Osteoblast (primary cell): Measurements from ENCODE around the gene DTNBP1. TPM values are rescaled to one million over a fixed set of nuclear protein-coding genes. Genes with fewer than 3 reads are reported as not detected.
A peak's percentile ranks its signal among the peaks of the same experiment; 100 is the strongest.

ENCODE experiments used
- DNase-seq: peaks from one replicate; pipeline ENCODE4 v3.0.0; 2011; ENCODE audit warnings: low spot score, mixed read lengths; ENCODE audit not compliant: insufficient read length; ENCODE audit errors: missing footprints
- H2AFZ ChIP-seq: 2 replicates; pipeline ENCODE4 v1.6.0; 2011; ENCODE audit warnings: mild to moderate bottlenecking, low read length
- H3K27ac ChIP-seq: 2 replicates; pipeline ENCODE4 v1.5.1; 2011; ENCODE audit warnings: mild to moderate bottlenecking, low read depth, low read length, moderate library complexity
- H3K27me3 ChIP-seq: 2 replicates; pipeline ENCODE4 v1.6.0; 2012; ENCODE audit warnings: mild to moderate bottlenecking, control low read depth, inconsistent platforms, low read length, moderate library complexity; ENCODE audit not compliant: insufficient read depth
- H3K36me3 ChIP-seq: 2 replicates; pipeline ENCODE4 v1.5.1; 2011; ENCODE audit warnings: mild to moderate bottlenecking, low read length, control low read depth, moderate library complexity; ENCODE audit not compliant: insufficient read depth
- H3K4me1 ChIP-seq: 2 replicates; pipeline ENCODE4 v1.5.1; 2011; ENCODE audit warnings: mild to moderate bottlenecking, low read length, control low read depth, moderate library complexity; ENCODE audit not compliant: insufficient read depth
- H3K4me2 ChIP-seq: 2 replicates; pipeline ENCODE4 v1.6.0; 2011; ENCODE audit warnings: mild to moderate bottlenecking, low read length; ENCODE audit not compliant: insufficient read depth
- H3K4me3 ChIP-seq: fragments of 200-600 bp; sonication (generic); 3 replicates; pipeline ENCODE4 v1.5.1; 2012; ENCODE audit warnings: mild to moderate bottlenecking, low read length, inconsistent platforms; ENCODE audit not compliant: insufficient read depth
- H3K79me2 ChIP-seq: 2 replicates; pipeline ENCODE4 v1.6.0; 2012; ENCODE audit warnings: mild to moderate bottlenecking, low read length, control low read depth, inconsistent platforms; ENCODE audit not compliant: insufficient read depth
- H3K9me3 ChIP-seq: 2 replicates; pipeline ENCODE4 v1.5.1; 2011; ENCODE audit warnings: low read depth, low read length, control low read depth
- H4K20me1 ChIP-seq: 2 replicates; pipeline ENCODE4 v1.6.0; 2012; ENCODE audit warnings: mild to moderate bottlenecking, low read length, control low read depth; ENCODE audit not compliant: insufficient read depth
- total RNA-seq: library from RNA; depleted of rRNA; stranded (reverse); fragments of >200 nt; gene quantifications from 2 replicates; pipeline ENCODE4 v1.2.3, GENCODE V29; 2012
- TF ChIP-seq, protein P1 (sequence below): IDR thresholded peaks from 2 replicates; pipeline ENCODE4 v1.5.1; 2011; ENCODE audit warnings: mild to moderate bottlenecking, low read depth, low read length, moderate library complexity; ENCODE audit errors: extremely low read depth

Gene DTNBP1, protein sequence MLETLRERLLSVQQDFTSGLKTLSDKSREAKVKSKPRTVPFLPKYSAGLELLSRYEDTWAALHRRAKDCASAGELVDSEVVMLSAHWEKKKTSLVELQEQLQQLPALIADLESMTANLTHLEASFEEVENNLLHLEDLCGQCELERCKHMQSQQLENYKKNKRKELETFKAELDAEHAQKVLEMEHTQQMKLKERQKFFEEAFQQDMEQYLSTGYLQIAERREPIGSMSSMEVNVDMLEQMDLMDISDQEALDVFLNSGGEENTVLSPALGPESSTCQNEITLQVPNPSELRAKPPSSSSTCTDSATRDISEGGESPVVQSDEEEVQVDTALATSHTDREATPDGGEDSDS
- 5.8 and 9.1 TPM in 2 replicates for total RNA-seq

GRCh38 chr6:15662326-15663129 lies at the start of gene DTNBP1:
Gene DTNBP1, minus strand, starts transcription at chr6:15663028. Its CDS starts 159 bp downstream, at chr6:15662869.
- peak; percentile 99 for DNase-seq
- H4K20me1 ChIP-seq: no peaks in the 10 kb centered on the region
- H3K27me3 ChIP-seq: no peaks in the 10 kb centered on the region
- peak within 1 kb of the TSS; percentile 36 for H3K27ac ChIP-seq
- peak within 1 kb of the TSS; percentile 89 for H3K4me3 ChIP-seq
- H3K9me3 ChIP-seq: no peaks in the 10 kb centered on the region
- H3K79me2 ChIP-seq: peaks cover 21% of the 10 kb centered on the region
- no peaks in the 10 kb centered on the region for H3K36me3 ChIP-seq
- H3K4me1 ChIP-seq: peaks cover 9% of the 10 kb centered on the region
- H2AFZ ChIP-seq: peak within 1 kb of the TSS; percentile 89
- peak within 1 kb of the TSS; percentile 82 for H3K4me2 ChIP-seq
- TF ChIP-seq, protein P1, sequence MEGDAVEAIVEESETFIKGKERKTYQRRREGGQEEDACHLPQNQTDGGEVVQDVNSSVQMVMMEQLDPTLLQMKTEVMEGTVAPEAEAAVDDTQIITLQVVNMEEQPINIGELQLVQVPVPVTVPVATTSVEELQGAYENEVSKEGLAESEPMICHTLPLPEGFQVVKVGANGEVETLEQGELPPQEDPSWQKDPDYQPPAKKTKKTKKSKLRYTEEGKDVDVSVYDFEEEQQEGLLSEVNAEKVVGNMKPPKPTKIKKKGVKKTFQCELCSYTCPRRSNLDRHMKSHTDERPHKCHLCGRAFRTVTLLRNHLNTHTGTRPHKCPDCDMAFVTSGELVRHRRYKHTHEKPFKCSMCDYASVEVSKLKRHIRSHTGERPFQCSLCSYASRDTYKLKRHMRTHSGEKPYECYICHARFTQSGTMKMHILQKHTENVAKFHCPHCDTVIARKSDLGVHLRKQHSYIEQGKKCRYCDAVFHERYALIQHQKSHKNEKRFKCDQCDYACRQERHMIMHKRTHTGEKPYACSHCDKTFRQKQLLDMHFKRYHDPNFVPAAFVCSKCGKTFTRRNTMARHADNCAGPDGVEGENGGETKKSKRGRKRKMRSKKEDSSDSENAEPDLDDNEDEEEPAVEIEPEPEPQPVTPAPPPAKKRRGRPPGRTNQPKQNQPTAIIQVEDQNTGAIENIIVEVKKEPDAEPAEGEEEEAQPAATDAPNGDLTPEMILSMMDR: no peak

GRCh38 chr6:15709651-15710269 lies 46.9 kb upstream of the DTNBP1 start:
- DNase-seq: no peak
- Histone ChIP-seq H3K4me1 (no peaks in the 10 kb centered on the region), H3K36me3 (no peaks in the 10 kb centered on the region), H3K79me2 (no peaks in the 10 kb centered on the region), H3K27ac (no peak overlapping the region), H3K4me3 (no peak overlapping the region), H4K20me1 (no peaks in the 10 kb centered on the region), H3K4me2 (no peak overlapping the region), H2AFZ (no peak overlapping the region), H3K27me3 (no peaks in the 10 kb centered on the region), H3K9me3 (no peaks in the 10 kb centered on the region)
- TF ChIP-seq, protein P1: no peak

- TF ChIP-seq, protein P1: no peak
- H3K79me2 ChIP-seq: no peaks in the 10 kb centered on the region
- no peaks in the 10 kb centered on the region for H3K36me3 ChIP-seq
- no peaks in the 10 kb centered on the region for H3K4me1 ChIP-seq
- H3K27me3 ChIP-seq: no peaks in the 10 kb centered on the region
- no peak overlapping the region for H3K4me2 ChIP-seq
- no peak for DNase-seq
- no peaks in the 10 kb centered on the region for H4K20me1 ChIP-seq
- no peaks in the 10 kb centered on the region for H3K9me3 ChIP-seq
- no peak overlapping the region for H2AFZ ChIP-seq
- H3K27ac ChIP-seq: no peak overlapping the region
- no peak overlapping the region for H3K4me3 ChIP-seq
These were observed 45.4 kb upstream of the DTNBP1 start for GRCh38 chr6:15708231-15708630.
